GM12878 (cell line): ENCODE data around the gene GALNT11. TPM values are rescaled to one million over a fixed set of nuclear protein-coding genes. Genes with fewer than 3 reads are reported as not detected.

Experiments used
- ATAC-seq: fragments of 200-7000 bp; cut with Tn5 transposase; 3 replicates; pipeline ENCODE4 v1.9.1; 2020; ENCODE audit warnings: mild to moderate bottlenecking, moderate library complexity
- BruUV-seq: library from RNA; stranded (reverse); fragments of 400-500 nt; replicated peaks from 2 replicates; lab custom pipeline; 2021; lab: Mats Ljungman, UMichigan
- CTCF ChIA-PET: fragments of 300-600 bp; sonication (Branson Sonifier 250); formaldehyde crosslinking; extraction: SDS; loops from one replicate; lab custom pipeline; 2021; ENCODE audit warnings: inconsistent platforms; lab: Yijun Ruan, JAX
- POLR2A ChIA-PET: fragments of 350-600 bp; formaldehyde crosslinking; extraction: SDS; loops from one replicate; lab custom pipeline; 2021; ENCODE audit warnings: inconsistent platforms; lab: Charles Lee
- RAD21 ChIA-PET: fragments of 300-600 bp; sonication (Branson Sonifier 250); formaldehyde crosslinking; loops from one replicate; lab custom pipeline; 2023; ENCODE audit warnings: antibody characterized with exemption; ENCODE audit not compliant: unreplicated experiment; lab: Charles Lee
- SMC1A ChIA-PET: fragments of 300-600 bp; sonication (Branson Sonifier 250); formaldehyde crosslinking; loops from one replicate; lab custom pipeline; 2023; ENCODE audit not compliant: unreplicated experiment, uncharacterized antibody; lab: Charles Lee
- DNase-seq: peaks from one replicate; pipeline ENCODE4 v3.0.0-alpha.2; 2011; ENCODE audit warnings: low read depth, low spot score
- FAIRE-seq: peaks from 3 replicates; lab custom pipeline; 2011; peaks lifted over from hg19 to GRCh38; lab: Jason Lieb, UNC
- H2AFZ ChIP-seq: 2 replicates; pipeline ENCODE4 v1.6.0; 2011; ENCODE audit warnings: low read depth, low read length, control low read depth; ENCODE audit not compliant: control insufficient read depth
- H3K27ac ChIP-seq: 2 replicates; pipeline ENCODE4 v1.5.1; 2011; ENCODE audit warnings: control low read depth; ENCODE audit not compliant: control insufficient read depth, insufficient read depth
- H3K27me3 ChIP-seq, 2 experiments: replicated peaks in 1 of 2; 2 replicates each; pipeline versions ENCODE4 v1.6.0 to v1.6.1; 2011; ENCODE audit warnings: low read length in 1 of 2; ENCODE audit not compliant: control insufficient read depth in 2 of 2, insufficient read depth in 2 of 2
- H3K36me3 ChIP-seq, 2 experiments: 2 replicates each; pipeline ENCODE4 v1.5.1; 2011; ENCODE audit warnings: low read length in 1 of 2; ENCODE audit not compliant: control insufficient read depth in 2 of 2, insufficient read depth in 2 of 2
- H3K4me1 ChIP-seq: 2 replicates; pipeline ENCODE4 v1.6.1; 2011; ENCODE audit warnings: mild to moderate bottlenecking, low read length, moderate library complexity, mixed read lengths; ENCODE audit not compliant: control insufficient read depth, insufficient read depth
- H3K4me2 ChIP-seq: 2 replicates; pipeline ENCODE4 v1.6.0; 2011; ENCODE audit warnings: control low read depth; ENCODE audit not compliant: control insufficient read depth, insufficient read depth
- H3K4me3 ChIP-seq: fragments of 200-600 bp; sonication (generic); 2 replicates; pipeline ENCODE4 v1.5.1; 2016
- H3K79me2 ChIP-seq: 2 replicates; pipeline ENCODE4 v1.6.0; 2011; ENCODE audit warnings: low read length; ENCODE audit not compliant: control insufficient read depth, insufficient read depth
- H3K9ac ChIP-seq: 2 replicates; pipeline ENCODE4 v1.8.0; 2011; ENCODE audit warnings: low read length, control low read depth, mixed read lengths; ENCODE audit not compliant: control insufficient read depth, insufficient read depth
- H3K9me3 ChIP-seq: replicated peaks from 3 replicates; pipeline ENCODE4 v1.5.1; 2011; ENCODE audit warnings: mild to moderate bottlenecking, low read length; ENCODE audit not compliant: control insufficient read depth, insufficient read depth
- H4K20me1 ChIP-seq: 2 replicates; pipeline ENCODE4 v1.6.0; 2011; ENCODE audit not compliant: control insufficient read depth, insufficient read depth
- E4F1 ChIP-seq: fragments of 450-650 bp; IDR thresholded peaks from 2 replicates; pipeline ENCODE4 v1.6.1; 2018; ENCODE audit warnings: borderline replicate concordance, mild to moderate bottlenecking; ENCODE audit not compliant: partially characterized antibody
- FOS ChIP-seq: IDR thresholded peaks from 3 replicates; pipeline ENCODE4 v1.6.1; 2011; ENCODE audit warnings: borderline replicate concordance; ENCODE audit not compliant: insufficient read length; ENCODE audit errors: extremely low read depth
- HDGF ChIP-seq: fragments of 450-650 bp; IDR thresholded peaks from 2 replicates; pipeline ENCODE4 v1.6.1; 2016; ENCODE audit warnings: antibody characterized with exemption
- IRF3 ChIP-seq: fragments of 450-650 bp; IDR thresholded peaks from 2 replicates; pipeline ENCODE4 v1.6.1; 2014; ENCODE audit warnings: mild to moderate bottlenecking
- IRF4 ChIP-seq: IDR thresholded peaks from 2 replicates; pipeline ENCODE4 v1.6.1; 2011; ENCODE audit warnings: low read depth, low read length
- MEF2B ChIP-seq: fragments of 450-650 bp; IDR thresholded peaks from 2 replicates; pipeline ENCODE4 v1.6.1; 2018; ENCODE audit warnings: mild to moderate bottlenecking, moderate library complexity; ENCODE audit not compliant: partially characterized antibody, poor library complexity, severe bottlenecking
- NFYB ChIP-seq: IDR thresholded peaks from 2 replicates; pipeline ENCODE4 v1.6.1; 2011; ENCODE audit warnings: low read depth, mild to moderate bottlenecking, low read length, improper control_type of control experiment, moderate library complexity; ENCODE audit not compliant: insufficient read depth
- NR2F1 ChIP-seq: fragments of 450-650 bp; conservative IDR thresholded peaks from 2 replicates; pipeline ENCODE4 v1.6.1; 2017; ENCODE audit warnings: mild to moderate bottlenecking
- RAD21 ChIP-seq: IDR thresholded peaks from 2 replicates; pipeline ENCODE4 v1.6.1; 2011; ENCODE audit warnings: mild to moderate bottlenecking, low read depth, low read length, moderate library complexity; ENCODE audit not compliant: insufficient read depth
- RELA ChIP-seq: fragments of 450-650 bp; IDR thresholded peaks from 2 replicates; pipeline ENCODE4 v1.8.0; 2014; ENCODE audit warnings: borderline replicate concordance; ENCODE audit not compliant: partially characterized antibody
- ZBTB4 ChIP-seq: fragments of 450-650 bp; formaldehyde crosslinking; IDR thresholded peaks from 2 replicates; pipeline ENCODE4 v1.4.0; 2022; ENCODE audit warnings: mild to moderate bottlenecking, moderate library complexity
- ZNF207 ChIP-seq: fragments of 450-650 bp; IDR thresholded peaks from 2 replicates; pipeline ENCODE4 v1.6.1; 2014; ENCODE audit warnings: antibody characterized with exemption, mild to moderate bottlenecking, borderline replicate concordance
- ZNF274 ChIP-seq: IDR thresholded peaks from one replicate; pipeline ENCODE4 v1.8.0; 2011; ENCODE audit not compliant: insufficient read length, insufficient read depth
- WGBS: methylation state at CpG from one replicate; pipeline ENCODE4 v1.1.6; 2016; ENCODE audit warnings: low lambda C conversion rate; ENCODE audit not compliant: insufficient replicate concordance, insufficient coverage; ENCODE audit errors: missing lambda C conversion rate; 5-methylcytosine and 5-hydroxymethylcytosine counted together
- in situ Hi-C: fragments of 300-500 bp; cut with MboI; formaldehyde crosslinking; loops from 9 replicates; pipeline ENCODE4 v1.14.3; 2018; ENCODE audit warnings: mixed read lengths
- intact Hi-C: fragments of 100-400 bp; cut with micrococcal nuclease; formaldehyde crosslinking; loops from one replicate; pipeline ENCODE4 v1.14.2; 2022; ENCODE audit not compliant: unreplicated experiment
- polyA plus RNA-seq, 11 experiments: library from polyadenylated mRNA; depleted of rRNA in 4 of 11; unstranded in 6 of 11; stranded (reverse) in 5 of 11; fragments of >200 nt; fragmentation: Nextera tagmentation in 4 of 11; fragmentation: Illumina TruSeq in 1 of 11; extraction: Ambion mirVana in 4 of 11; extraction: Trizol in 1 of 11; gene quantifications; 1 replicate in 1 of 11; 2 replicates in 10 of 11; pipeline versions ENCODE4 v1.2.1 to v1.2.3, GENCODE V29; 2011 to 2016; ENCODE audit warnings: inconsistent platforms in 2 of 11, missing spikeins in 2 of 11, low read depth in 1 of 11
- total RNA-seq, 4 experiments: library from RNA; depleted of rRNA in 3 of 4; stranded (reverse); fragments of >200 nt in 3 of 4; fragmentation: Illumina TruSeq in 1 of 4; extraction: Trizol in 1 of 4; gene quantifications; 2 replicates each; pipeline versions ENCODE4 v1.2.1 to v1.2.3, GENCODE V29; 2013 to 2021

Gene GALNT11
- total and polyA plus RNA-seq, 10 of the 15 experiments (the other 5 are each of a cell fraction or from before 2014, with no cell fraction given) = 2.0 to 9.5 (median 6.4) TPM

- Histone ChIP-seq H3K27me3 (no peaks in the 10 kb centered on the region), H4K20me1 (no peaks in the 10 kb centered on the region), H3K27ac (no peak overlapping the region), H3K36me3 (peaks cover 5 to 20% of the 10 kb centered on the region in 2 experiments), H2AFZ (no peak overlapping the region), H3K4me1 (no peaks in the 10 kb centered on the region), H3K9me3 (no peaks in the 10 kb centered on the region), H3K4me3 (no peak overlapping the region), H3K9ac (no peak overlapping the region), H3K79me2 (no peaks in the 10 kb centered on the region), H3K4me2 (no peak overlapping the region)
- in situ Hi-C loops = no loop called here
- SMC1A ChIA-PET = no interaction called here
- FAIRE-seq (no peak), DNase-seq (no peak), ATAC-seq (no peak)
- BruUV-seq = TSS peak; percentile 10
- CTCF ChIA-PET = no interaction called here
- intact Hi-C loops = no loop called here
- 98% methylated on average over 9 of the region's 9 CpGs for WGBS
- POLR2A ChIA-PET = no interaction called here
- RAD21 ChIA-PET = no interaction called here
- TF ChIP-seq FOS (no peak), RAD21 (no peak), ZNF274 (no peak), IRF4 (no peak), RELA (no peak), MEF2B (no peak), NFYB (no peak), ZNF207 (no peak), IRF3 (no peak), E4F1 (no peak), NR2F1 (no peak), ZBTB4 (CRISPR knock-in tag) (no peak), HDGF (no peak)
These were observed 89.7 kb downstream of the GALNT11 start for GRCh38 chr7:152115021-152115718.
